ENCODE measurements around the gene ELMO1. TPM values are rescaled to one million over a fixed set of nuclear protein-coding genes. Genes with fewer than 3 reads are reported as not detected.

The ELMO1 gene
- total and polyA plus RNA-seq, 10 of the 15 experiments (the other 5 are each of a cell fraction or from before 2014, with no cell fraction given) = 22.6 to 85.9 (median 56.6) TPM

GRCh38 chr7:37275078-37275710 is 173.5 kb downstream of the ELMO1 start (continued):
- TF ChIP-seq NKRF (conservative IDR thresholded peaks at IDR 0.05) = no peak
- TF ChIP-seq KLF5 (IDR thresholded peaks at IDR 0.05; ENCODE audit: partially characterized antibody) = no peak
- TF ChIP-seq ZNF622 (IDR thresholded peaks at IDR 0.05) = no peak
- no peak for TF ChIP-seq NFYA (IDR thresholded peaks at IDR 0.05; ENCODE audit: borderline replicate concordance, low read depth, low read length)
- no peak for TF ChIP-seq PBX3 (IDR thresholded peaks at IDR 0.05; ENCODE audit: insufficient replicate concordance, low read depth, low read length)
- no peak for TF ChIP-seq TCF3 (IDR thresholded peaks at IDR 0.05; ENCODE audit: borderline replicate concordance, insufficient read depth, low read depth, low read length)
- no peak for TF ChIP-seq ZZZ3 (IDR thresholded peaks at IDR 0.05; ENCODE audit: control insufficient read depth, insufficient read length, low read depth)

- ChIA-PET CTCF (interaction anchor here (2.1 kb wide), 1 partner anchor 11 kb away, joined by 5 read pairs; no protein-coding TSS in a partner anchor), RAD21 (ENCODE audit: unreplicated experiment) (no interaction called here), POLR2A (no interaction called here), SMC1A (ENCODE audit: uncharacterized antibody, unreplicated experiment) (no interaction called here)
- Histone ChIP-seq H3K9me3 (replicated peaks; ENCODE audit: control insufficient read depth, insufficient read depth, low read length) (no peaks in the 10 kb centered on the region), H3K79me2 (ENCODE audit: control insufficient read depth, insufficient read depth, low read length) (no peaks in the 10 kb centered on the region; the same call in 1 of the 2 replicates), H3K4me2 (ENCODE audit: control insufficient read depth, insufficient read depth) (no peak overlapping the region), H3K27me3 (replicated peaks in 1 of 2; ENCODE audit: control insufficient read depth in 2 of 2, insufficient read depth in 2 of 2, low read length in 1 of 2) (no peaks in the 10 kb centered on the region), H3K4me3 (no peak overlapping the region), H2AFZ (ENCODE audit: control insufficient read depth, low read depth, low read length) (no peak overlapping the region), H3K27ac (ENCODE audit: control insufficient read depth, insufficient read depth) (no peak overlapping the region), H3K4me1 (ENCODE audit: control insufficient read depth, insufficient read depth, low read length) (no peaks in the 10 kb centered on the region), H3K36me3 (ENCODE audit: control insufficient read depth in 2 of 2, insufficient read depth in 2 of 2, low read length in 1 of 2) (peaks cover 0 to 1% of the 10 kb centered on the region in 2 experiments; a peak in 2 of 4 replicates), H4K20me1 (ENCODE audit: control insufficient read depth, insufficient read depth) (no peaks in the 10 kb centered on the region), H3K9ac (ENCODE audit: control insufficient read depth, insufficient read depth, low read length) (no peak overlapping the region)
- WGBS (ENCODE audit: insufficient coverage, insufficient replicate concordance, low lambda C conversion rate, missing lambda C conversion rate) = 92% methylated on average over 2 of the region's 2 CpGs
- intact Hi-C loops (cut with micrococcal nuclease; ENCODE audit: unreplicated experiment) (no loop called here), in situ Hi-C loops (cut with MboI) (no loop called here)
- no peak for DNase-seq (ENCODE audit: low read depth, low spot score)
- no TSS peak for BruUV-seq (replicated peaks)
- ATAC-seq = no peak
- FAIRE-seq = no peak
- TF ChIP-seq BHLHE40 (IDR thresholded peaks at IDR 0.05; ENCODE audit: borderline replicate concordance in 1 of 2, low read depth in 2 of 2, low read length in 1 of 2) (no peak), ZBTB4 (CRISPR knock-in tag; IDR thresholded peaks at IDR 0.05) (no peak), ATF2 (IDR thresholded peaks at IDR 0.05; ENCODE audit: low read length) (no peak), FOXK2 (IDR thresholded peaks at IDR 0.05) (no peak)
These were observed 174.8 kb downstream of the ELMO1 start for GRCh38 chr7:37273891-37274290.

All from GM12878 (cell line).